Stimulated activated naive CD8-positive, alpha-beta T cell treated with anti-CD3 and anti-CD28 coated beads, Interleukin-15, amount 100 ng/mL, for 72 hours (primary cell): ENCODE results near the gene NEK6.
A peak's percentile ranks its signal among the peaks of the same experiment; 100 is the strongest.

Experiments used
- ATAC-seq: fragments of 150-1000 bp; cut with Tn5 transposase; 2 replicates; pipeline ENCODE4 v1.10.0; 2021; ENCODE audit warnings: mild to moderate bottlenecking, moderate library complexity
- DNase-seq, 2 donors: peaks; one replicate each; pipeline ENCODE4 v3.0.0; 2021 to 2022
- H3K27ac Mint-ChIP-seq, 2 donors: one replicate each; pipeline ENCODE4 v1.8.0; 2022; ENCODE audit warnings: mild to moderate bottlenecking in 2 of 2, mixed read lengths in 2 of 2, moderate library complexity in 2 of 2
- H3K27me3 Mint-ChIP-seq: one replicate; pipeline ENCODE4 v1.8.0; 2022; ENCODE audit warnings: mixed read lengths
- H3K4me1 Mint-ChIP-seq: one replicate; pipeline ENCODE4 v1.8.0; 2022; ENCODE audit warnings: mild to moderate bottlenecking, mixed read lengths
- H3K4me3 Mint-ChIP-seq, 2 donors: one replicate each; pipeline ENCODE4 v1.8.0; 2022; ENCODE audit warnings: mild to moderate bottlenecking in 2 of 2, mixed read lengths in 2 of 2, moderate library complexity in 1 of 2
- H3K9me3 Mint-ChIP-seq, 2 donors: one replicate each; pipeline ENCODE4 v1.8.0; 2022; ENCODE audit warnings: mixed read lengths in 2 of 2

NEK6 gene

DNA sequence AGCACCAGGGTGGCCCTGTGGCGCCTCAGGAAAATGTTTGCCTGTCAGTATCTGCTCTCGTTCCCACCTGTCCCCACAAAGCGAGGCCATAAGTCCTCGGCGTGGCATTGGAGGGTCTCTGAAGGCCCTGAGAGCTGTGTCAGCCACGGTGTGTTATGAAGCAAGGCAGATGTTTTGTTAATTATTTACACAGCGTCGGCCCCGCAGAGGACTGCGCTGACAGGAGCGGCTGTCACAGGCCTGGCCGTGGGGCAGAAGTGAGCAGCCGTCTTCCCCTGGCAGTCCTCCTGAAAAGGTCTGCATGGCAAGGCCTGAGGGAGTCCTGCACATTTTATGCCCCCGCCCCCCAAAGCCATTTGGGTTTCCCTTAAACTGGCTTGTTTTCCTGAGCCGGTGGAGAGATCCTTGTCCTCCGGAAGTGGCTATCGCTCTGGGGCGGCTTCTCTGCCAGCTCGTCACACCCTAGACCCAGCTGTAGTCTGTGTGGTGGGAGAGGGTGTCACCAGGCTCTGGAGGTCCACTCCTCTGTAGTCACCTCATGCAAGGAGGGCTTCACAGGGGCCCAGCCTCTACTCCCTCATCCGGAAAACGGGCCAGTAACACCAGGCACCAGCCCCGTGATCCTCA is 6.2 kb downstream of the NEK6 start:
- peaks cover 79% of the 10 kb centered on the region for H3K27me3 Mint-ChIP-seq

DNA sequence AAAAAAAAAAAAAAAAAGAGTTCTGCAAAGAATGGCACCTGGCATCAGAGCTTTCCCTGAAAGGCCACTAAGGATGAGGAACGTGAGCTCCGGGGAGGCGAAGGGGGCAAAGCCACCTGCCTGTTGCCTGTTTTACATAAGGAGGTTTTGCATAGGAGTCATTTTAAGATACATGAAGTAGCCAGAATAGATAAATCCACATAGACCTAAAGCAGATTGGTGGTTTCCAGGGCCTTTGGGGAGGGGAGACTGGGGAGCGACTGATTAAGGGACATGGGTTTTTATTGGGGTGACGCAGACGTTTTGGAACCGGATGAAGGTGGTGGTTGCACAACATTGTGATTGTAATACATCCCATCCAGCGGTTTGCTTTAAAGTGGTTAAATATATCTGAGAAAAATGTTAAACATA is 7.1 kb downstream of the NEK6 start:
- peaks cover 20% of the 10 kb centered on the region for H3K4me1 Mint-ChIP-seq
- no peak overlapping the region for H3K4me3 Mint-ChIP-seq
- no peaks in the 10 kb centered on the region for H3K9me3 Mint-ChIP-seq
- ATAC-seq (no peak), DNase-seq (no peak)
- H3K27ac Mint-ChIP-seq, result no peak overlapping the region
- H3K27me3 Mint-ChIP-seq, result peaks cover 75% of the 10 kb centered on the region

More for the DNA sequence above, 6.2 kb downstream of the NEK6 start:
- Mint-ChIP-seq H3K9me3 (no peaks in the 10 kb centered on the region), H3K27ac (peak overlapping the region in 1 of 2 donors; percentile 76), H3K4me1 (peaks cover 27% of the 10 kb centered on the region), H3K4me3 (no peak overlapping the region)
- no peak for DNase-seq
- ATAC-seq, result no peak

DNA sequence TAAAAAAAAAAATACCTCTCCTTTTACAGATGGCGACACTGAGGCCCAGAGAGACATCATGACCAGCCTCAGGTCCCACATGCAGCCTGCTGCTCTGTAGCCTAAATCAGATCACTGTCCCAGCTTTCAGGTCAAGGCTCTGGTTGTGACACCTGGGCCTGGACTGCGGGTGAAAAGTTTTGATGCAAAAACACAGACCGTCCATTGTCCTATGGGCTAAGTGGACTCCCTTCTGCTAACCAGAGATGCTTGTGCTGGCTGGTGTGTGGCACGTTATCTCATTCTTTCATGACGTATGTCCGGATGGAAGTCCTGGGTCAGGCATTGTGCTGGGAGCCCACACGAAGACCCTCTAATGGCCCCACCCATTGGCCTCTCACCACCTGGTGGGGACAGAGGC is 7.8 kb downstream of the NEK6 start:
- H3K4me3 Mint-ChIP-seq, result no peak overlapping the region

DNA sequence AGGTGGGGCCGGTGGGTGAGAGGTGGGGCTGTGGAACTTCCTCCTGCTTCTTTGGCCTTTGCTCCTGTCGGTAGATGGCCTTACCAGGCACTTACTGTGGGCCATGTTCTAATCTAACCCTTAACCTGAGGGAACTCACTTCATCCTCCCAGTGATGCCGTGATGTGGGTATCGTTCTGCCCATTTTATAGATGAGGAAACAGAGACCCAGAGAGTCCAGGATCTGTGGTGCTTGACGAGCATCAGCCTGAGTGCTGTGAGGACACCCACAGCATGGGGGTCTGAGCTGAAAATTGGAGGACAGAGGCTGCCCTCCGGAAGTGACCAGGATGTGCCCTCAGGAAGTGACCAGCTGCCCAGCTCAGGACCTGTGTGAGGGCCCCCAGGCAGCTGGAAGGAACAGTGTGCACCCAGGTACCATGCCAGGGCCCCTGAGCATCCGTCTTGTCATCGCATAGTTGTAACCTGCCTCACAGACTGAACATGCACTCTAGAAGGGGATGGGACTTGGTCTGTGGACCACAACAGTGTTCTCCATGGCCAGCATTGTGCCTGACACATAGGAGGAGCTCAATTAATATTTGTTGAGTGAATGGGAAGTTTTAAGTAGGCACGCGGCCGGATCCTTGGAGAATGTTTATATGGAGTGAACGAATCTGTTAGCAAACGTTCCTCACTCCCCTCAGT is 8.5 kb downstream of the NEK6 start:
- Mint-ChIP-seq H3K9me3 (no peaks in the 10 kb centered on the region), H3K27ac (no peak overlapping the region), H3K4me1 (peaks cover 12% of the 10 kb centered on the region), H3K27me3 (peaks cover 65% of the 10 kb centered on the region), H3K4me3 (no peak overlapping the region)
- ATAC-seq, result no peak
- DNase-seq, result no peak

More for the DNA sequence above, 7.8 kb downstream of the NEK6 start:
- Mint-ChIP-seq H3K27ac (no peak overlapping the region), H3K4me1 (peaks cover 20% of the 10 kb centered on the region), H3K9me3 (no peaks in the 10 kb centered on the region), H3K27me3 (peaks cover 73% of the 10 kb centered on the region)
- no peak for DNase-seq
- no peak for ATAC-seq

DNA sequence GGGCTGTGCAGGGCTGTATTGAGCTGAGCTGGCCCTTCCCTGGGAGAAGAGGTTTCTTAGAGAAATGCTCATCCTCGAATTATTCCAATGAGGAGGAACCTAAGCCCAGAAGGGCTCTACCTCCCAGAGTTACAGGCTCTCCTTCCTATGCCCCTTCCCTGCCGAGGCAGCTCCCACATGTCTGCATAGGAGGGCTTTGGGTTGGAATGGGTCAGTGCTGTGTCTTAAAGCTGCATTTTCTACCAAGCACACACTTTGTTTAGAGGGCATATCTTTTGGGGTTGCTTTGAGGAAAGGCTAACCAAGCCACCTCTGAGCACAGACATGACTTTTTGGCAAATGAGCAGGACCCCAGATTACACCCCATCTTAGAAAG is 9.1 kb downstream of the NEK6 start:
- DNase-seq (no peak), ATAC-seq (no peak)
- H3K27me3 Mint-ChIP-seq, result peaks cover 60% of the 10 kb centered on the region
- H3K9me3 Mint-ChIP-seq, result no peaks in the 10 kb centered on the region
- H3K27ac Mint-ChIP-seq, result no peak overlapping the region
- H3K4me3 Mint-ChIP-seq, result no peak overlapping the region
- peaks cover 7% of the 10 kb centered on the region for H3K4me1 Mint-ChIP-seq

DNA sequence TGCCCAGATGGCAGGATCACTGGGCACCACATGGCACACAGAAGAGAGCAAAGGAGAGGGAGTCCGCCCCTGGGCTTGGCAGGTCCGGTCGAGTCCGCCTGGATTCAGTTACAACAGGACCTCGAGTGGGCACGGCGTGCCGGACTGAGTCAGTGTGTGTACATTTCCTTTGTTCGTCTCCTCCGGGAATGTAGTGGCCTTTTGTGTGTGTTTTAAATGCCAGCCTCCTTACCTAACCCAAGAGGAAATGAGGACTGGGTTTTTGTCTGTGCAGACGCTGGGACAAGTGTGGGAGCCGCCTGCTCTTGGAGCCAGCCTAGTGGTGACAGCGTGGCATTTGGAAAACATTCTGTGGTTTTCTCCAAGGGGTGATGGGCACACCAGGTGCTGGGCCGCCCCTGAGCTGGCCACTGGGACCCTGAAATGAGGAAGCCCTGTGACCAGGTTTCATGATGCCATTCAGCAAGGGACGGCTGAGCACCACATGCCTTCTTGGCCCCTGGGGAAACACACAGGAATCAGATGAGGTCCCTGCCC is 9.6 kb downstream of the NEK6 start:
- ATAC-seq (no peak), DNase-seq (no peak)
- no peaks in the 10 kb centered on the region for H3K9me3 Mint-ChIP-seq
- H3K27me3 Mint-ChIP-seq, result peaks cover 55% of the 10 kb centered on the region
- no peak overlapping the region for H3K4me3 Mint-ChIP-seq
- peaks cover 5% of the 10 kb centered on the region for H3K4me1 Mint-ChIP-seq
- H3K27ac Mint-ChIP-seq, result no peak overlapping the region

DNA sequence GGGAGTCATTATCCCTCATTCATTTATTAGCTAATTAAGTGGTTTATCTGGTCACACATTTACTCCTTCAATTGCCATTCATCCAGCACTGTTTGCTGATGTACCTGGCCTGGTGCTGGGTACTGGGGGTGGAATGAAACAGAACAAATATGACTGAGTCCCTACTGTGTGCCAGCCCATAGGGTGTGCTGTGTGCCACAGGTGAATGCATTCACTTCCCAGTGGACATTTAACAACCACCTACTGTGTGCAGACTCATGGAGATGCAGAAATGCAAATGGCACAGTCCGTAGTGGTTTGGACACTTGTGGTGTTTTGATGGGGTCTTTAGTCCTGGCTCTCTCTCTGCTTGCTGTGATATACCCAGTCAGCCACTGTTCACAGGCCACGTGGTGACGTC is 10.5 kb downstream of the NEK6 start:
- H3K4me3 Mint-ChIP-seq, result no peak overlapping the region
- H3K27me3 Mint-ChIP-seq, result peaks cover 46% of the 10 kb centered on the region
- ATAC-seq (no peak), DNase-seq (no peak)
- no peak overlapping the region for H3K27ac Mint-ChIP-seq
- no peaks in the 10 kb centered on the region for H3K9me3 Mint-ChIP-seq
- H3K4me1 Mint-ChIP-seq, result peaks cover 5% of the 10 kb centered on the region

DNA sequence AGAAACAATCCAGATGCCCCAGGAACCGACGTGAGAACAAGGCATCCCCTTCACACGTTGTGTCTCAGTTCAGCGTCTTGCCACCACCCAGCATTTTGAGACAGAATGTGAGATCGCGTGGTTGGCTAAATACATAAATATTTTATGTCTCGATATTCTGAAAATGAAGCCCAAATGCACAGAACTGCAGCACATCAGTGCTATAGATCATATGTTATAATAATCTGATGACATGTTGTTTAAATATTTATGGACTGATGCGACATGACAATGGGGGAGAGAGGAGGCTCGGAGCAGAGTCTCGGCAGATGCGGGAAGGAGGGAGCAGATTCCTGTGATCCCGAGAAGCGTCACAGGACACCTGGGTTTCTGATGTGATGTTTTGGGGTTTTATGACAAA is 10.9 kb downstream of the NEK6 start:
- no peak overlapping the region for H3K4me3 Mint-ChIP-seq
- DNase-seq, result no peak
- no peaks in the 10 kb centered on the region for H3K9me3 Mint-ChIP-seq
- H3K4me1 Mint-ChIP-seq, result peaks cover 5% of the 10 kb centered on the region
- H3K27ac Mint-ChIP-seq, result no peak overlapping the region
- no peak for ATAC-seq
- peaks cover 42% of the 10 kb centered on the region for H3K27me3 Mint-ChIP-seq

DNA sequence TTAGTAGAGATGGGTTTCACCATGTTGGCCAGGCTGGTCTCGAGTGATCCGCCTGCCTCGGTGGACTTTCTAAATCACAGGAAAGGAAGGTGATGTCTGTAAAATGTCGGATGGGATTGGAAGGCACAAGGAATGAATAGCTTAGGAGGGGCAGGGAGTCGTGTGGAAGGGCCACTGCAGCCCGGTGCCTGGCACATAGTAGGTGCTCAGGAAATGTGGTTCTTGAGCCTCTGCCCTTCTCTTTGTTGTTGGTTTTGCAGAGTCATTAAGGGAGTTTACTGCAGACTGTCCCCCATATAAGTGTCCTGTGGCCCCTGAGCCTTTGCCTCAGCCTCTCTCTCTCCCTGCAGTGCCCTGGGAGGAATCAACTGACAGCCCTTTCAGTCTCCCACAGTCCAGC is 11.8 kb downstream of the NEK6 start:
- H3K9me3 Mint-ChIP-seq, result no peaks in the 10 kb centered on the region
- DNase-seq (no peak), ATAC-seq (no peak)
- H3K4me3 Mint-ChIP-seq, result no peak overlapping the region
- peaks cover 5% of the 10 kb centered on the region for H3K4me1 Mint-ChIP-seq
- peaks cover 48% of the 10 kb centered on the region for H3K27me3 Mint-ChIP-seq
- no peak overlapping the region for H3K27ac Mint-ChIP-seq

DNA sequence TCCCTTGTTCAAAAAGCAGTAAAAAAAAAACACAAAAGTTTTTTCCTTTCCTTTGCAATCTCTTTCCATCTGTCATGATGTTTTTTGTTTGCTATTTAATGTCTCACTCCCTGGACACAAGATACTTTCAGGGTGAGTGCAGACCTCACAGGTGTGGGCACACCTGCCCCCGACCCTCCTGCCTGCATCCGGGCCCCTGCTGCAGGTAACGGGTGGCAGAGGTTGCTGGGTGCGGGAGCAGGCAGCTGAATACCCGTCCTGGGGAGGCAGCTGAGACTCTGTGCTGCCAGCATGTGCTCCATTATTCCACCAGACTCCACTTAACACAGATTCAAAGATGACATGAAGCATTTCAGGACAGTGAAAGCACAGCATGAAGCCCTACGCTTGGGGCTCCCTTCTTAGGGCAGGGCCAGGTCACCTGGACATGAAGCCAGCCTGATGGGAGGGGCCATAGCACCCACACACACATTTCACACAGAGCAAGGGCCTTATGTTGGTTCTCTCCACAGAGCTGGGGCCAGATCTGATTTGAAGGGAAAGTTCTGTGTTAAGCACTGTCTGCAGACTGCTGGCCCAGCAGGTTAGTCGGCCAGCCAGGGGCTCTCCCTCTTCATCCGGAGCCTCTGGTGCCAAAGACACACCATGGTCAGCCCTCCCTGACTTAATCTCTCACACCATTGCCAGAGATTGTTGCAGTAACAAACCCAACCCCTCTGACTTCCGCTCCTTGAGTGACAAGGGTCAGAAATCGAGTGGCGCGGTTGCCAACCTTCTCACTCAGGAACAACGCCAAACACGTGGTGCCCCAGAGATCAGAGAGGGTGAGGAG is 13.0 kb downstream of the NEK6 start:
- H3K4me1 Mint-ChIP-seq, result peaks cover 5% of the 10 kb centered on the region
- H3K9me3 Mint-ChIP-seq, result no peaks in the 10 kb centered on the region
- ATAC-seq, result no peak
- no peak overlapping the region for H3K27ac Mint-ChIP-seq
- no peak overlapping the region for H3K4me3 Mint-ChIP-seq
- no peak for DNase-seq
- peaks cover 45% of the 10 kb centered on the region for H3K27me3 Mint-ChIP-seq

DNA sequence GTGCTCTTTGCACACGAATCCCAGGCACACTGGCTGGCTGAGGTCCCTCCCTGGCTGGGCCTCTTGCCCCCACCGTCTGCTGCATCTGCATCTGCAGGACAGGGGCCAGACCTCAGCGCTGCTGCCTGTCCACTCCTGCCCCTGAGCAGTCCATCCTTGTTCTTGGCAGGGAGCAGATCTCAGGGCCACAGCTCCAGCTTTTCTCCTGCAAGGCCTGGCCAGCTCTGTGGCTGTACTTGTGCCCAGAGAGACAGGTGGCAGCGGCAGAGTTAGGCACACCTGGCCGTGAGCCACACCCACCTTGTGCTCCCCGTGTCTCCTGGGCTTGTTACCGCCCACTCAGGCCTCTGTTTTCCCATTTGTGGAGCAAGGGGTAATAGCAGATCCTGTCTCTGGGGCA is 13.9 kb downstream of the NEK6 start:
- no peak for DNase-seq
- no peaks in the 10 kb centered on the region for H3K9me3 Mint-ChIP-seq
- no peak overlapping the region for H3K27ac Mint-ChIP-seq
- peaks cover 5% of the 10 kb centered on the region for H3K4me1 Mint-ChIP-seq
- H3K27me3 Mint-ChIP-seq, result peaks cover 35% of the 10 kb centered on the region
- no peak for ATAC-seq
- H3K4me3 Mint-ChIP-seq, result no peak overlapping the region

DNA sequence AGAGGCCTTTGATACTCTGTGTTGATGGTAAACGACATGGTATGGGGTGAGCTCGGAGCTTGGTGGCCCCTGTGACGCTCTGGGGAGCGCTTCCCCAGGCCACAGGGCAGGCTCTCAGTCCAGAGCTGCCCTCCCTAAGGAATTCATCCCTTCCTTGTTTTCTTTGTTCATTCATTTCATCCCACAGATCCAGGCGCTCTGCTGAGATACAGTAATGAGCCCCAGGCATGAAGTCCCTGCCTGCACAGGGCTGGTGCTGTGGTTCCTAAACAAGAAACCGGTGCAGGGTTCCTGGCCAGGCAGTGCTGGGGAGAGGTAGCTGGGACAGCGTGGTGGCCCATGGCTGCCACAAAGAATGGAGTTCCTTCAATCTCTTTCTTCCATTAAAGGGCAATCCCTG is 14.4 kb downstream of the NEK6 start:
- Mint-ChIP-seq H3K27me3 (peaks cover 31% of the 10 kb centered on the region), H3K4me3 (no peak overlapping the region), H3K4me1 (peaks cover 5% of the 10 kb centered on the region), H3K9me3 (no peaks in the 10 kb centered on the region), H3K27ac (no peak overlapping the region)
- no peak for DNase-seq
- ATAC-seq, result no peak

DNA sequence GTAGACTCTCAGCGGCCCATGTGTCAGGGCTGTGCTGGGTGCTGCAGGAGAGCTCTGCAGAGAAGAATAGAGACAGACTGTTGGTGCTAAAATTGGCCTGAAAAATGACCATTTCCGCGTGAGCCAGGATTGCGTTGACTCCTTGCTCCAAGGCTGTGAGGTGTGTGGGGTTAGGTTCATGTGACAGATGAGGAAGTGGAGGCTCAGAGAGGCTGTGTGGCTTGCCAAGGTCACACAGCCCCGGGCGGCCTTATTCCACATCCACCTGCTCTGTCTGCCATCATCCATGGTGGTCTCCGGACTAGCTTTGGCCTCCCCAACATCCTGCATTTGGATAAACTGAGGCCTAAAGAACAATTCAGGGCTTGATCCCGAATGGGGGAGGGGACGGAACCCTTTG is 15.2 kb downstream of the NEK6 start:
- peaks cover 12% of the 10 kb centered on the region for H3K4me1 Mint-ChIP-seq
- H3K27ac Mint-ChIP-seq, result no peak overlapping the region
- ATAC-seq (no peak), DNase-seq (no peak)
- H3K27me3 Mint-ChIP-seq, result peaks cover 24% of the 10 kb centered on the region
- H3K9me3 Mint-ChIP-seq, result no peaks in the 10 kb centered on the region
- no peak overlapping the region for H3K4me3 Mint-ChIP-seq

DNA sequence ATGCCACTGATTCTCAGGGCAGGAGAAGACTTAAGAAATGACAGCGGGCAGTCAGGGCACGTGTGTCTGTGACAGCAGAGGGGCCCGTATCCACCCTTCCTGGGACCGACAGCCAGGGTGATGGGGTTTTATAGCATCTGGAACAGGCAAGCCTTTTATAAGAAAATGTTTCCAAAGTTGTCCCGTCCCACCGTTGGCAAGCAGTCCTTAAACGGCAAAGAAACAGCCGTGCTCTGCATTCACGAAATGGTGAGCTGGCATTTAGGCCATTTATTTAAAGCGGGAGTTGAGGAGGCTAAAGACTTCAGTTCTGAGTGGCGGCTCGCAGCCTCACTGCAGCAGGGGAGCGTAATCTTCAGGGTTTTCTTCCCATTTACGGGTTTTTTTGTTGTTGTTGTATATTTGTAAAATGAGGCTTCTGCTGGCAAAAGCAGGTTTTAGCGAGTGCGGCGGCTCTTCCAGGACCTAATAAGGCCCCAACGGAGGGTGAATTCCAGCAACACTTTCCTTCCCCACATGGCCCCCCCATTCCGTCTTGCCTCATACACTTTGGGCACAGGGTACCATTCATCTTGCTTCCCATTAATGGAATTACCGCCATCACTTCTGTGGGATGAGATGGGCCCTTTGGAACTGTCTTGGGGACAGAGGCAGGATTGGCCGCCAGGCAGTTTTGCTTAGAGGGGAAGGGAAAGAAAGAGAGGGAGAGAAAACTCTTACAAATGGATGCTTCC is 15.8 kb downstream of the NEK6 start:
- H3K4me1 Mint-ChIP-seq, result peaks cover 17% of the 10 kb centered on the region
- H3K27me3 Mint-ChIP-seq, result peaks cover 18% of the 10 kb centered on the region
- no peak overlapping the region for H3K4me3 Mint-ChIP-seq
- H3K27ac Mint-ChIP-seq, result no peak overlapping the region
- DNase-seq, result no peak
- no peaks in the 10 kb centered on the region for H3K9me3 Mint-ChIP-seq
- no peak for ATAC-seq

DNA sequence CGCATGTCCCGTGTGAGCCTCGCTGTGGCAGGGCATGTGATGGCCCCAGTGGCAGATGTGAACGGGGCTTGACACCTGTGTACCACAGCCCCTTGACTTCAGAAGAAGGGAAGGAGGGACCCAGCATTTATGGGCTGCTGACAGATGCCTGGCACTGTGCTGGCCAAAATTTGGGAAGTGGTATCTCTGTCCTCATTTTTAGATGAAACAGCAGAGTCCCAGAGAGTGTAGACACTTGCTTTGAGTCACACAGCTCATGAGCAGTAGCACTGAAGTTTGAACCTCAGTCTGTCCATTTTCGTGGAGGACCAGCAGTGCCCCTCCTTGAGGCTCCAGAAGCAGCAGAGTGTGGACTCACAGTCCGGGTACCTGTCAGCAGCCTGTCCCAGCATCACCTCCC is 16.5 kb downstream of the NEK6 start:
- Mint-ChIP-seq H3K27ac (no peak overlapping the region), H3K9me3 (no peaks in the 10 kb centered on the region), H3K4me3 (no peak overlapping the region), H3K27me3 (peaks cover 17% of the 10 kb centered on the region), H3K4me1 (peaks cover 17% of the 10 kb centered on the region)
- DNase-seq (no peak), ATAC-seq (no peak)
